Measurements from ENCODE around the gene PDE6C. TPM values are rescaled to one million over a fixed set of nuclear protein-coding genes. Genes with fewer than 3 reads are reported as not detected.

Gene PDE6C
- total RNA-seq, 1 donor from 2014 or later: not detected

- H3K79me2 ChIP-seq (ENCODE audit: insufficient read depth, low read length): peaks cover 19% of the 10 kb centered on the region
- peak; percentile 52 for DNase-seq (ENCODE audit: low read depth)
- FAIRE-seq: no peak
These were observed 89.5 kb downstream of the PDE6C start for GRCh38 chr10:93701866-93702209.

GRCh38 chr10:93702210-93703001, 90.1 kb downstream of the PDE6C start, which contains the start of gene FRA10AC1:
FRA10AC1 (minus strand) TSS chr10:93702592; CDS start chr10:93700106, 2,486 bp downstream.
- DNase-seq (ENCODE audit: low read depth): peak; percentile 87
- peak within 1 kb of the TSS; percentile 97 for H3K9ac ChIP-seq (ENCODE audit: low read length)
- H4K20me1 ChIP-seq (ENCODE audit: insufficient read depth, low read length): no peaks in the 10 kb centered on the region
- Mint-ChIP-seq H3K27ac (ENCODE audit: unreplicated experiment) (no peak within 1 kb of the TSS), H3K27me3 (ENCODE audit: low read depth, unreplicated experiment) (no peaks in the 10 kb centered on the region), H3K4me1 (ENCODE audit: low read depth, unreplicated experiment) (peaks cover 2% of the 10 kb centered on the region), H3K4me3 (ENCODE audit: unreplicated experiment) (no peak within 1 kb of the TSS), H3K9me3 (ENCODE audit: unreplicated experiment) (no peaks in the 10 kb centered on the region), H3K36me3 (ENCODE audit: low read depth, unreplicated experiment) (no peaks in the 10 kb centered on the region)
- H3K79me2 ChIP-seq (ENCODE audit: insufficient read depth, low read length): peaks cover 19% of the 10 kb centered on the region
- H3K4me3 ChIP-seq (ENCODE audit: insufficient read depth, low read depth, low read length): peak within 1 kb of the TSS; percentile 92
- peaks cover 10% of the 10 kb centered on the region for H3K4me1 ChIP-seq (ENCODE audit: insufficient read depth, low read length)
- no peak for FAIRE-seq
- H3K36me3 ChIP-seq (ENCODE audit: insufficient read depth, low read length): peaks cover 8% of the 10 kb centered on the region
- TF ChIP-seq CTCF (IDR thresholded peaks at IDR 0.05; ENCODE audit: insufficient read depth, low read depth, low read length) (peak; percentile 11), EZH2 (IDR thresholded peaks at IDR 0.05; ENCODE audit: insufficient read depth, low read length) (no peak)
- H3K9me3 ChIP-seq (ENCODE audit: insufficient read depth, low read depth, low read length): no peaks in the 10 kb centered on the region
- peak within 1 kb of the TSS; percentile 85 for H3K27ac ChIP-seq (ENCODE audit: low read depth, low read length)
- no peaks in the 10 kb centered on the region for H3K27me3 ChIP-seq (ENCODE audit: insufficient read depth, low read length)
- peak within 1 kb of the TSS; percentile 93 for H2AFZ ChIP-seq (ENCODE audit: low read depth, low read length)
- peak within 1 kb of the TSS; percentile 94 for H3K4me2 ChIP-seq (ENCODE audit: low read length)

More at GRCh38 chr10:93701866-93702209, 89.5 kb downstream of the PDE6C start:
- peaks cover 10% of the 10 kb centered on the region for H3K4me1 ChIP-seq (ENCODE audit: insufficient read depth, low read length)
- H3K27ac ChIP-seq (ENCODE audit: low read depth, low read length): peak overlapping the region; percentile 85
- no peaks in the 10 kb centered on the region for H3K36me3 Mint-ChIP-seq (ENCODE audit: low read depth, unreplicated experiment)
- no peaks in the 10 kb centered on the region for H4K20me1 ChIP-seq (ENCODE audit: insufficient read depth, low read length)
- no peaks in the 10 kb centered on the region for H3K27me3 Mint-ChIP-seq (ENCODE audit: low read depth, unreplicated experiment)
- no peak overlapping the region for H3K4me3 Mint-ChIP-seq (ENCODE audit: unreplicated experiment)
- H2AFZ ChIP-seq (ENCODE audit: low read depth, low read length): peak overlapping the region; percentile 93
- H3K9me3 Mint-ChIP-seq (ENCODE audit: unreplicated experiment): no peaks in the 10 kb centered on the region
- peaks cover 2% of the 10 kb centered on the region for H3K4me1 Mint-ChIP-seq (ENCODE audit: low read depth, unreplicated experiment)
- H3K4me2 ChIP-seq (ENCODE audit: low read length): peak overlapping the region; percentile 94
- peak overlapping the region; percentile 97 for H3K9ac ChIP-seq (ENCODE audit: low read length)
- H3K4me3 ChIP-seq (ENCODE audit: insufficient read depth, low read depth, low read length): peak overlapping the region; percentile 92
- TF ChIP-seq CTCF (IDR thresholded peaks at IDR 0.05; ENCODE audit: insufficient read depth, low read depth, low read length) (no peak), EZH2 (IDR thresholded peaks at IDR 0.05; ENCODE audit: insufficient read depth, low read length) (no peak)
- no peak overlapping the region for H3K27ac Mint-ChIP-seq (ENCODE audit: unreplicated experiment)
- H3K9me3 ChIP-seq (ENCODE audit: insufficient read depth, low read depth, low read length): no peaks in the 10 kb centered on the region
- H3K36me3 ChIP-seq (ENCODE audit: insufficient read depth, low read length): peaks cover 13% of the 10 kb centered on the region
- no peaks in the 10 kb centered on the region for H3K27me3 ChIP-seq (ENCODE audit: insufficient read depth, low read length)

GRCh38 chr10:93703066-93703465, 90.7 kb downstream of the PDE6C start:
- Histone ChIP-seq H3K79me2 (ENCODE audit: insufficient read depth, low read length) (peaks cover 19% of the 10 kb centered on the region), H3K27me3 (ENCODE audit: insufficient read depth, low read length) (no peaks in the 10 kb centered on the region), H3K4me1 (ENCODE audit: insufficient read depth, low read length) (peaks cover 10% of the 10 kb centered on the region), H3K4me2 (ENCODE audit: low read length) (peak overlapping the region; percentile 86), H3K27ac (ENCODE audit: low read depth, low read length) (peak overlapping the region; percentile 78), H3K4me3 (ENCODE audit: insufficient read depth, low read depth, low read length) (peak overlapping the region; percentile 92), H4K20me1 (ENCODE audit: insufficient read depth, low read length) (no peaks in the 10 kb centered on the region), H3K9me3 (ENCODE audit: insufficient read depth, low read depth, low read length) (no peaks in the 10 kb centered on the region), H2AFZ (ENCODE audit: low read depth, low read length) (peak overlapping the region; percentile 93), H3K9ac (ENCODE audit: low read length) (peak overlapping the region; percentile 97), H3K36me3 (ENCODE audit: insufficient read depth, low read length) (peaks cover 6% of the 10 kb centered on the region)
- H3K4me3 Mint-ChIP-seq (ENCODE audit: unreplicated experiment): no peak overlapping the region
- TF ChIP-seq EZH2 (IDR thresholded peaks at IDR 0.05; ENCODE audit: insufficient read depth, low read length): no peak
- no peak for TF ChIP-seq CTCF (IDR thresholded peaks at IDR 0.05; ENCODE audit: insufficient read depth, low read depth, low read length)
- peak; percentile 2 for DNase-seq (ENCODE audit: low read depth)
- H3K4me1 Mint-ChIP-seq (ENCODE audit: low read depth, unreplicated experiment): peaks cover 2% of the 10 kb centered on the region
- no peaks in the 10 kb centered on the region for H3K27me3 Mint-ChIP-seq (ENCODE audit: low read depth, unreplicated experiment)
- no peak overlapping the region for H3K27ac Mint-ChIP-seq (ENCODE audit: unreplicated experiment)
- no peaks in the 10 kb centered on the region for H3K9me3 Mint-ChIP-seq (ENCODE audit: unreplicated experiment)
- no peaks in the 10 kb centered on the region for H3K36me3 Mint-ChIP-seq (ENCODE audit: low read depth, unreplicated experiment)
- FAIRE-seq: no peak
